ENCODE measurements around the gene C19orf81. TPM values are rescaled to one million over a fixed set of nuclear protein-coding genes. Genes with fewer than 3 reads are reported as not detected.
A peak's percentile ranks its signal among the peaks of the same experiment; 100 is the strongest.

C19orf81 gene
- total and polyA plus RNA-seq, 3 experiments from 2014 or later: not detected

- Histone ChIP-seq H3K36me3 (ENCODE audit: insufficient read depth, low read length) (no peaks in the 10 kb centered on the region), H3K27ac (ENCODE audit: low read depth, low read length) (no peak overlapping the region), H3K27me3 (ENCODE audit: insufficient read depth, low read length, poor library complexity, severe bottlenecking) (peaks cover 3% of the 10 kb centered on the region), H3K4me3 (ENCODE audit: low read length) (no peak overlapping the region), H3K4me1 (ENCODE audit: insufficient read depth, low read length) (no peaks in the 10 kb centered on the region), H3K9me3 (ENCODE audit: low read length) (no peaks in the 10 kb centered on the region)
- no peaks in the 10 kb centered on the region for H3K4me1 Mint-ChIP-seq
- CTCF ChIA-PET: no interaction called here
- no peak overlapping the region for H3K4me3 Mint-ChIP-seq
- H3K36me3 Mint-ChIP-seq: no peaks in the 10 kb centered on the region
- DNase-seq: no peak
- peaks cover 15 to 58% of the 10 kb centered on the region in 2 donors for H3K27me3 Mint-ChIP-seq
- no peak overlapping the region for H3K27ac Mint-ChIP-seq
- peaks cover 0 to 3% (median 0%) of the 10 kb centered on the region in 5 donors for H3K9me3 Mint-ChIP-seq
- POLR2A ChIA-PET: no interaction called here
Observed at GRCh38 chr19:50686310-50687032, 37.2 kb downstream of the C19orf81 start.

GRCh38 chr19:50688766-50689165 lies 39.5 kb downstream of the C19orf81 start:
- no peak for DNase-seq
- Histone ChIP-seq H3K27ac (ENCODE audit: low read depth, low read length) (no peak overlapping the region), H3K27me3 (ENCODE audit: insufficient read depth, low read length, poor library complexity, severe bottlenecking) (peaks cover 15% of the 10 kb centered on the region), H3K4me3 (ENCODE audit: low read length) (no peak overlapping the region), H3K9me3 (ENCODE audit: low read length) (no peaks in the 10 kb centered on the region), H3K4me1 (ENCODE audit: insufficient read depth, low read length) (no peaks in the 10 kb centered on the region), H3K36me3 (ENCODE audit: insufficient read depth, low read length) (no peaks in the 10 kb centered on the region)
- no peaks in the 10 kb centered on the region for H3K4me1 Mint-ChIP-seq
- peaks cover 0 to 7% (median 0%) of the 10 kb centered on the region in 5 donors for H3K9me3 Mint-ChIP-seq
- no peak overlapping the region for H3K27ac Mint-ChIP-seq
- ChIA-PET POLR2A (no interaction called here), CTCF (no interaction called here)
- no peaks in the 10 kb centered on the region for H3K36me3 Mint-ChIP-seq
- H3K27me3 Mint-ChIP-seq: peaks cover 20 to 65% of the 10 kb centered on the region in 2 donors
- H3K4me3 Mint-ChIP-seq: no peak overlapping the region

GRCh38 chr19:50690439-50690838 lies 41.2 kb downstream of the C19orf81 start:
- ChIA-PET POLR2A (no interaction called here), CTCF (no interaction called here)
- H3K27ac ChIP-seq (ENCODE audit: low read depth, low read length): no peak overlapping the region
- Mint-ChIP-seq H3K4me3 (no peak overlapping the region), H3K4me1 (no peaks in the 10 kb centered on the region), H3K36me3 (no peaks in the 10 kb centered on the region), H3K27ac (no peak overlapping the region), H3K27me3 (peaks cover 17 to 57% of the 10 kb centered on the region in 2 donors), H3K9me3 (peaks cover 0 to 7% (median 0%) of the 10 kb centered on the region in 5 donors)
- H3K4me3 ChIP-seq (ENCODE audit: low read length): no peak overlapping the region
- DNase-seq: no peak
- H3K4me1 ChIP-seq (ENCODE audit: insufficient read depth, low read length): no peaks in the 10 kb centered on the region
- peaks cover 20% of the 10 kb centered on the region for H3K27me3 ChIP-seq (ENCODE audit: insufficient read depth, low read length, poor library complexity, severe bottlenecking)
- H3K9me3 ChIP-seq (ENCODE audit: low read length): no peaks in the 10 kb centered on the region
- no peaks in the 10 kb centered on the region for H3K36me3 ChIP-seq (ENCODE audit: insufficient read depth, low read length)

- H3K27me3 ChIP-seq (ENCODE audit: insufficient read depth, low read length, poor library complexity, severe bottlenecking): peaks cover 20% of the 10 kb centered on the region
- H3K27ac Mint-ChIP-seq: no peak overlapping the region
- peaks cover 0 to 4% (median 2%) of the 10 kb centered on the region in 5 donors for H3K9me3 Mint-ChIP-seq
- ChIA-PET CTCF (no interaction called here), POLR2A (no interaction called here)
- no peaks in the 10 kb centered on the region for H3K36me3 ChIP-seq (ENCODE audit: insufficient read depth, low read length)
- H3K9me3 ChIP-seq (ENCODE audit: low read length): no peaks in the 10 kb centered on the region
- DNase-seq: no peak
- H3K27me3 Mint-ChIP-seq: peaks cover 28 to 68% of the 10 kb centered on the region in 2 donors
- H3K4me1 ChIP-seq (ENCODE audit: insufficient read depth, low read length): no peaks in the 10 kb centered on the region
- H3K27ac ChIP-seq (ENCODE audit: low read depth, low read length): no peak overlapping the region
- no peaks in the 10 kb centered on the region for H3K4me1 Mint-ChIP-seq
- H3K4me3 ChIP-seq (ENCODE audit: low read length): no peak overlapping the region
- no peaks in the 10 kb centered on the region for H3K36me3 Mint-ChIP-seq
- H3K4me3 Mint-ChIP-seq: no peak overlapping the region
Observed at GRCh38 chr19:50693064-50693975, 44.1 kb downstream of the C19orf81 start.

- Mint-ChIP-seq H3K36me3 (no peaks in the 10 kb centered on the region), H3K4me3 (no peak overlapping the region), H3K27me3 (peaks cover 31 to 73% of the 10 kb centered on the region in 2 donors), H3K27ac (no peak overlapping the region), H3K9me3 (peaks cover 0 to 5% (median 2%) of the 10 kb centered on the region in 5 donors), H3K4me1 (no peaks in the 10 kb centered on the region)
- H3K9me3 ChIP-seq (ENCODE audit: low read length): no peaks in the 10 kb centered on the region
- H3K27me3 ChIP-seq (ENCODE audit: insufficient read depth, low read length, poor library complexity, severe bottlenecking): peaks cover 20% of the 10 kb centered on the region
- no peak overlapping the region for H3K4me3 ChIP-seq (ENCODE audit: low read length)
- POLR2A ChIA-PET: no interaction called here
- CTCF ChIA-PET: no interaction called here
- no peak for DNase-seq
- H3K4me1 ChIP-seq (ENCODE audit: insufficient read depth, low read length): no peaks in the 10 kb centered on the region
- H3K36me3 ChIP-seq (ENCODE audit: insufficient read depth, low read length): no peaks in the 10 kb centered on the region
- no peak overlapping the region for H3K27ac ChIP-seq (ENCODE audit: low read depth, low read length)
Observed at GRCh38 chr19:50694815-50695145, 45.5 kb downstream of the C19orf81 start.

GRCh38 chr19:50695251-50696093 lies 46.2 kb downstream of the C19orf81 start:
- H3K27ac Mint-ChIP-seq: no peak overlapping the region
- peak in 1 of 5 donors; percentile 33 for DNase-seq
- H3K4me1 Mint-ChIP-seq: no peaks in the 10 kb centered on the region
- Histone ChIP-seq H3K4me1 (ENCODE audit: insufficient read depth, low read length) (no peaks in the 10 kb centered on the region), H3K27me3 (ENCODE audit: insufficient read depth, low read length, poor library complexity, severe bottlenecking) (peaks cover 20% of the 10 kb centered on the region), H3K27ac (ENCODE audit: low read depth, low read length) (no peak overlapping the region), H3K4me3 (ENCODE audit: low read length) (no peak overlapping the region), H3K36me3 (ENCODE audit: insufficient read depth, low read length) (no peaks in the 10 kb centered on the region), H3K9me3 (ENCODE audit: low read length) (no peaks in the 10 kb centered on the region)
- no peaks in the 10 kb centered on the region for H3K36me3 Mint-ChIP-seq
- H3K4me3 Mint-ChIP-seq: no peak overlapping the region
- peaks cover 0 to 5% (median 2%) of the 10 kb centered on the region in 5 donors for H3K9me3 Mint-ChIP-seq
- ChIA-PET CTCF (no interaction called here), POLR2A (no interaction called here)
- H3K27me3 Mint-ChIP-seq: peaks cover 31 to 71% of the 10 kb centered on the region in 2 donors

GRCh38 chr19:50696094-50696483 lies 46.8 kb downstream of the C19orf81 start:
- Mint-ChIP-seq H3K4me1 (no peaks in the 10 kb centered on the region), H3K9me3 (peaks cover 0 to 5% (median 2%) of the 10 kb centered on the region in 5 donors), H3K27me3 (peaks cover 34 to 70% of the 10 kb centered on the region in 2 donors), H3K36me3 (no peaks in the 10 kb centered on the region), H3K4me3 (no peak overlapping the region), H3K27ac (no peak overlapping the region)
- Histone ChIP-seq H3K9me3 (ENCODE audit: low read length) (no peaks in the 10 kb centered on the region), H3K4me3 (ENCODE audit: low read length) (no peak overlapping the region), H3K36me3 (ENCODE audit: insufficient read depth, low read length) (no peaks in the 10 kb centered on the region), H3K4me1 (ENCODE audit: insufficient read depth, low read length) (no peaks in the 10 kb centered on the region), H3K27me3 (ENCODE audit: insufficient read depth, low read length, poor library complexity, severe bottlenecking) (peaks cover 18% of the 10 kb centered on the region), H3K27ac (ENCODE audit: low read depth, low read length) (no peak overlapping the region)
- DNase-seq: no peak
- POLR2A ChIA-PET: no interaction called here
- CTCF ChIA-PET: no interaction called here
